NCI-H2196 treated with DMSO at 0.1 percent for 48 hours (cell line): ENCODE data around the gene CDSN.
A peak's percentile ranks its signal among the peaks of the same experiment; 100 is the strongest.
"Not testable (repeated sequence)": the region's sequence is repeated elsewhere in the genome, so short reads cannot be mapped to it uniquely, and the experiment has no call there.

Experiments
- DNase-seq: peaks from one replicate; lab custom pipeline; 2025; ENCODE audit not compliant: unreplicated experiment; lab: John Stamatoyannopoulos, UW

Gene CDSN

DNA sequence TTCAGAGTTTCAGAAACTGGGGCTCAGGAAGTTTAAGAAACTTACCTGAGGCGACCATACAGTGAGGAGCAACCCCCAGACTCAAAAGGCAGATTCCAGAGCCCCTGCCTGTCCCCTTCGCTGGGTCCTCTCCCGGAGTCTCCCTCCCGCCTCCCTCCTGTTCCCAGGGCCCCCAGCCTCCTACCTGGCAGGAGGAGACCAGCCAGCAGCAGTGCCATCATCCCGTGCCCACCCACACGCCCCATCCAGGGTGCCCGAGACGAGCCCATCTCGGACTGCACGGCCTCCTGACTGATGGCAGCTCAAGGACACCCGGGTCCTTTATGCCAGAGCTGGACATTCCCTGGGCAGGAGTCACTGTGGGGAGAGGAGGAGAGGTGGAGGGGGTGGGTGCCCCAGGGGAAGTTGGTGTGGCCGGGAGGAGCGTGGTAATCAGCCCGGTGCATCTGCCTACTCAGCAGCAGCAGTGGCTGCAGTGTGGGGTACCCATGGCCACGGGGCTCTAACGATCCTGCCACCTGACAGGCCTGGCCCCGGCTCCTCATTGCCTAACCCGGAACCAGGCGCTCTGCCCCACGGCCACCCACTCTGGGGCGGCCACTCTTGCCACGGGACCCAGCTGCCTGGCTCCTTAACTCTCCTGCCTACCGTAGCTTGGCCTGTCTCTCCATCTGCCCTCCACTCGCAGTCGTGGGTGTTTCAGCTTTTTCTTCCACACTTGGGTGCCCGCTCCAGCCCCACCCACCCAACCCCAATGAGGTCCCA, at the start of gene CDSN:
TSS of gene CDSN (minus strand) at position 296 of the 765 bp plus-strand sequence. CDS start at position 269, 27 bp downstream.
- DNase-seq = no peak

GRCh38 chr6:31169123-31169857, 49.0 kb upstream of the CDSN start:
- no peak for DNase-seq

- DNase-seq = no peak
These were observed 48.4 kb upstream of the CDSN start for GRCh38 chr6:31168606-31169005.

DNA sequence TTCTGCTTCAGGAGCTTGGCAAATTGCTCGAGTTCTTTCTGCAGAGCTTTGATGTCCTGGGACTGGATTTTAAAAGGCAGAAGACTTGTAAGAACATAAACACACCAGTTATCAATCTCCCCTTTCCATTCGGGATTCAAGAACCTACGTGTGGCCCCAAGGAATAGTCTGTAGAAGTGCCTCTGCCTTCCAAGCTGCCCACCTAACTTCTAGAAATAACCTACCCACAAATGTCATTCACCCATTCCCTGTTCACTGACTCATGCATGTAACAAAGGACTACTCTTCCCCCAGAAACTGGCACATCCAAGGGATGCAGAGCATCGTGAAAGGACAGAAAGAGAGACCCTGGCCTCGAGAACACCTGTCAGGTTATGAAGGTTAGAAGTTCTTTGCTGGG, 45.7 kb upstream of the CDSN start:
- DNase-seq = no peak

GRCh38 chr6:31165064-31165832, 45.0 kb upstream of the CDSN start:
- not testable (repeated sequence) for DNase-seq

GRCh38 chr6:31164475-31165063, 44.3 kb upstream of the CDSN start:
- DNase-seq = not testable (repeated sequence)

GRCh38 chr6:31163922-31164321, 43.7 kb upstream of the CDSN start:
- DNase-seq = no peak

GRCh38 chr6:31162463-31163165, 42.4 kb upstream of the CDSN start:
- DNase-seq = no peak

GRCh38 chr6:31161216-31162126, 41.2 kb upstream of the CDSN start:
- DNase-seq = no peak

- no peak for DNase-seq
These were observed 38.9 kb upstream of the CDSN start for GRCh38 chr6:31158863-31159855.

DNA sequence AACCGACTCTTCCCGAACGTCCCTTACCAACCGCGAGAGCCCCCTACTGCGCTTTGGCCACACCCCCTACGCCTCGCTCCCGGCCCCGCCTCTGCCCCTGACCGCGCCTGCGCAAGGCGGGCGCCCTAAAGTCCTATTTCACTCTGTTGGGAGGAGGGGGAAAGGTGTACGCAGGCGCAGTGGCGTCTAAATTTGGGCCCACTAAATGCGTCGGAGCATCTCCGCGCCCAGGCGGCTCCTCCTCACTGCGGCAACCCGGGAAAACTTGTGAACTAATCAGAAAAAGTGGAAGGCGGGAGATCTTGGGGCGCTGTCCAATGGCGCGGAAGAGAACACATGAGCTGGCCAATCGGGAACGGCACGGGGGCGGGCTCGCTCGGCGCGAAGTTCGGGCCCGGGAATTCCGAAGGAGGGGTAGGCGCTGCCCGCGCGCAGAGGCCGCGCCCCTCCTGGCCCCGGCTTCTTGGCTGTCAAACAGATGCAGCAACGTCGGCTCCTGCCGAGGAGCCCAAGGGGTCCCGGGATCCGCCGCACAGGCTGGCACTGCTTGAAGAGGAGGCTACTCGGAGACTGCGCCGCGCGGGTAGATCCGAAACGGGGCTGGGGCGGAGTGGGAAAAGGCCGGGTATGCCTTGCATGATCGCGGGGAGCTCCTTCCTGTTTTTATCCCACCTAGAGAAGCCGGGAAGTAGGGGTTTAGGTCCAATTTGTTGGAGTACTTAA, 38.1 kb upstream of the CDSN start, which contains the start of gene TCF19:
TSS of gene TCF19 (plus strand) at position 450 of the 723 bp plus-strand sequence. CDS start 881 bp downstream, outside the sequence.
- peak; percentile 98 for DNase-seq

- DNase-seq = no peak
These were observed 37.4 kb upstream of the CDSN start, which contains the start of gene CCHCR1 for GRCh38 chr6:31157513-31158139. TSS of gene CCHCR1 (minus strand) at chr6:31157802. CDS start at chr6:31157600, 202 bp downstream.

DNA sequence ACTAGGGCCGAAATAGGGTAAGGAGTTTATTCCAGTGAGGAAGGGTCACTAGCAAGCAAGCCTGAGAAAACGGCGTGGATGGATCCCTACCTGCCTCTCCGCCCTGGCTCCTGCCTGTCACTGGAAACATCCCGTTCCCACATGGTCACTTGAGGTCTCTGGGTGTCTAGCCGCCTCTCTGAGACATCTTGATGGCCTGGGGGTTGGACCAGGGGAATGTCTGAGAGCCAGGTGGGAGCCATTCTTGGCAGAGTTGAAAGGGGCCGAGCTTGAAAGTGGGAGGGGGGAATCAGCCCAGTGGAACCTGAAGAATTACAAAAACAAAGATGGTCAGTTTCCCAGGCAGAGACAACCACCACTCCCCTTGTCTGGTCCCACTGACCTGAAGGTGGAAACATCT, 36.4 kb upstream of the CDSN start:
- DNase-seq = no peak

DNA sequence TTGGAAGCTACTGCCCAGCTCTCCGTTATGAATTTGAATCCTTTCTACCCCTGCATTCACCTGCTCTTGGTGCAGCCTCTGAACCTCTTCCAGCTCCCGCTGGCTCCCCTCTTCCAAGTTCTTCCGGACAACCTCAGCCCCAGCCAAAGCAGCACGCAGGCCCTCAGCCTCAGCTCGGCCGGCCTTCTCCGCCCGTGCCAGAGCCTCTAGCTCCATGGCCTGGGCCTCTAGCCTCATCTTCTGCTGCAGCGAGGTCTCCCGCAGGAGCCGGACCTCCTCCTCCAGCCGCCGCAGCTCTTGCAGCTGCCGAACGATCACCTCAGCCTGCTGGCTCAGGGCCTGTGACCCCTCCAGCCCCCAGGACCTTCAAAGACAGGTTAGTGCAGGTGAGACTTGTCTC, 34.2 kb upstream of the CDSN start:
- no peak for DNase-seq

DNA sequence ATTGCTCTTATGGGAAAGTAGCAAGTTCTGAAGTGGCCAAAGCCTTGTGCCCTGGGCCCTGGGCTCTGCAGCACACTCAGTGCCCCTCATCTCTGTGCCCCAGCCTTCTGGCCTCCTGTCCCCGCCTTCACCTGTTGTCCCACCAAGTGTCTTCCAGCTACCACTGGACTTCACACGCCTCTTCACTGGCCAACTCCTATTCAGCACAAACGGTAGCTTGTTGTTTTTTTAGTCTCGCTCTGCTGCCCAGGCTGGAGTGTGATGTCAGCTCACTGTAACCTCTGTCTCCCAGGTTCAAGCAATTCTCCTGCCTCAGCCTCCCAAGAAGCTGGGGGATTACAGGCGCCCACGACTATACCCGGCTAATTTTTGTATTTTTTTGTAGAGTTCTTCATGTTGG, 32.5 kb upstream of the CDSN start:
- DNase-seq = no peak

- DNase-seq = no peak
These were observed 29.7 kb upstream of the CDSN start for GRCh38 chr6:31149827-31150447.

GRCh38 chr6:31145386-31145785, 25.1 kb upstream of the CDSN start:
- DNase-seq = no peak
